Tibial artery (tissue), 4 donors: ENCODE data around the gene GNMT.
"Not testable (repeated sequence)": the region's sequence is repeated elsewhere in the genome, so short reads cannot be mapped to it uniquely, and the experiment has no call there.

Experiments used
- DNase-seq, 2 donors: peaks; one replicate each; pipeline ENCODE4 v3.0.0-alpha.2; 2019
- H3K27ac ChIP-seq, 2 donors: fragments of 200-600 bp; sonication (generic) in 1 of 2; 1 replicate in 1 of 2; 2 replicates in 1 of 2; pipeline ENCODE4 v1.5.1; 2018 to 2019; ENCODE audit warnings: mild to moderate bottlenecking in 1 of 2
- H3K27me3 ChIP-seq, 2 donors: fragments of 200-600 bp; sonication (generic) in 1 of 2; one replicate each; pipeline versions ENCODE4 v1.5.1 to v1.6.0; 2016 to 2019
- H3K36me3 ChIP-seq, 3 donors: fragments of 200-600 bp; sonication (generic) in 2 of 3; one replicate each; pipeline ENCODE4 v1.5.1; 2016 to 2019; ENCODE audit warnings: mild to moderate bottlenecking in 2 of 3
- H3K4me1 ChIP-seq, 4 donors: fragments of 200-600 bp; sonication (generic) in 2 of 4; 1 replicate in 3 of 4; 2 replicates in 1 of 4; pipeline ENCODE4 v1.5.1; 2016 to 2019
- H3K4me3 ChIP-seq, 2 donors: fragments of 200-600 bp; sonication (generic) in 1 of 2; 1 replicate in 1 of 2; 2 replicates in 1 of 2; pipeline ENCODE4 v1.5.1; 2018 to 2019; ENCODE audit warnings: mild to moderate bottlenecking in 2 of 2
- H3K9me3 ChIP-seq, 3 donors: fragments of 200-600 bp; sonication (generic) in 1 of 3; one replicate each; pipeline ENCODE4 v1.5.1; 2016 to 2019
- intact Hi-C: fragments of 100-400 bp; cut with DNase I; formaldehyde crosslinking; loops from one replicate; pipeline ENCODE4 v1.15.0; 2023; ENCODE audit warnings: low total_unique reads
- TF ChIP-seq, protein P1 (sequence below), 2 experiments: fragments of 200-600 bp in 1 of 2; fragments of 450-650 bp in 1 of 2; IDR thresholded peaks; one replicate each; pipeline ENCODE4 v1.5.1; 2017 to 2019; ENCODE audit warnings: antibody characterized with exemption in 2 of 2, mild to moderate bottlenecking in 1 of 2, moderate library complexity in 1 of 2

The GNMT gene

DNA sequence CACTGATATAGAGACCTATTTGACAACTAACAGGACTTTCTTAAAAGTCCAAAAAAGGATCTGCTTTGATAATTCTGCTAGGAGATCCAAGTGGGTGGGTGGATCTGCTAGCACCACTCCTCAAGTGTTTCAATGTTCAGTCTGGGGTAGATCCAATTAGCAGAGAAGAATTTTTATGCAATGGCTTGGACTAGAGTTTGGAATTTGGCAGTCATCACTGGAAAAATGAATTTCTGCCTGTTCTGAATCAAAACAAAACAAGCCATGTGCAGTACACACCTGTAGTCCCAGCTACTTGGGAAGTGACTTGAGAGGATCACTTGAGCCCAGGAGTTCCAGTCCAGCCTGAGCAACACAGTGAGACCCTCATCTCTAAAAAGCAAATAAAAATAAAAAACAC lies 12.6 kb upstream of the GNMT start:
- intact Hi-C loops = no loop called here
- peaks cover 4 to 20% (median 11%) of the 10 kb centered on the region in 3 donors for H3K36me3 ChIP-seq

DNA sequence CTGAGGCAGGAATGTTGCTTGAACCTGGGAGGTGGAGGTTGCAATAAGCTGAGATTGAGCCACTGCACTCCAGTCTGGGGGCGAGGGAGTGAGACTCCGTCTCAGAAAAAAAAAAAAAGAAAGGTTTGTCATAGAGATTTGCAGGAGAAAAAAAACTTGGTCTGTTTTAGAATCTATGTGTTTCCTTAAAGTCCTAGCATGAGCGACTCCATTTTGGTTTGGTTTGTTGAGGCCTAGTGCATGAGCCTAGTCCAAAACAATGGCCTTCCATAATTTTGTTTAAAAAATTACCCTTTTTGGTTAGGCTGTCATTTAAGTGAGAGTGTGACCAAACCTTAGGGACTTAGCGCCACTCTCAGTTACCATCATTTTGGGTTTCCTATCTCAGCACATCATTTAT lies 8.2 kb upstream of the GNMT start:
- H3K27ac ChIP-seq = no peak overlapping the region
- intact Hi-C loops = no loop called here
- H3K36me3 ChIP-seq = no peaks in the 10 kb centered on the region
- no peak overlapping the region for H3K4me3 ChIP-seq
- TF ChIP-seq, protein P1, sequence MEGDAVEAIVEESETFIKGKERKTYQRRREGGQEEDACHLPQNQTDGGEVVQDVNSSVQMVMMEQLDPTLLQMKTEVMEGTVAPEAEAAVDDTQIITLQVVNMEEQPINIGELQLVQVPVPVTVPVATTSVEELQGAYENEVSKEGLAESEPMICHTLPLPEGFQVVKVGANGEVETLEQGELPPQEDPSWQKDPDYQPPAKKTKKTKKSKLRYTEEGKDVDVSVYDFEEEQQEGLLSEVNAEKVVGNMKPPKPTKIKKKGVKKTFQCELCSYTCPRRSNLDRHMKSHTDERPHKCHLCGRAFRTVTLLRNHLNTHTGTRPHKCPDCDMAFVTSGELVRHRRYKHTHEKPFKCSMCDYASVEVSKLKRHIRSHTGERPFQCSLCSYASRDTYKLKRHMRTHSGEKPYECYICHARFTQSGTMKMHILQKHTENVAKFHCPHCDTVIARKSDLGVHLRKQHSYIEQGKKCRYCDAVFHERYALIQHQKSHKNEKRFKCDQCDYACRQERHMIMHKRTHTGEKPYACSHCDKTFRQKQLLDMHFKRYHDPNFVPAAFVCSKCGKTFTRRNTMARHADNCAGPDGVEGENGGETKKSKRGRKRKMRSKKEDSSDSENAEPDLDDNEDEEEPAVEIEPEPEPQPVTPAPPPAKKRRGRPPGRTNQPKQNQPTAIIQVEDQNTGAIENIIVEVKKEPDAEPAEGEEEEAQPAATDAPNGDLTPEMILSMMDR (IDR thresholded peaks at IDR 0.05) = no peak
- H3K9me3 ChIP-seq = no peaks in the 10 kb centered on the region
- no peak for DNase-seq
- no peaks in the 10 kb centered on the region for H3K27me3 ChIP-seq
- H3K4me1 ChIP-seq = peaks cover 0 to 11% (median 0%) of the 10 kb centered on the region in 4 donors

More for the DNA sequence above, 12.6 kb upstream of the GNMT start:
- Histone ChIP-seq H3K9me3 (no peaks in the 10 kb centered on the region), H3K27ac (no peak overlapping the region), H3K27me3 (no peaks in the 10 kb centered on the region), H3K4me1 (peaks cover 0 to 11% (median 0%) of the 10 kb centered on the region in 4 donors), H3K4me3 (no peak overlapping the region)
- DNase-seq = no peak
- TF ChIP-seq, protein P1 (IDR thresholded peaks at IDR 0.05) = no peak

DNA sequence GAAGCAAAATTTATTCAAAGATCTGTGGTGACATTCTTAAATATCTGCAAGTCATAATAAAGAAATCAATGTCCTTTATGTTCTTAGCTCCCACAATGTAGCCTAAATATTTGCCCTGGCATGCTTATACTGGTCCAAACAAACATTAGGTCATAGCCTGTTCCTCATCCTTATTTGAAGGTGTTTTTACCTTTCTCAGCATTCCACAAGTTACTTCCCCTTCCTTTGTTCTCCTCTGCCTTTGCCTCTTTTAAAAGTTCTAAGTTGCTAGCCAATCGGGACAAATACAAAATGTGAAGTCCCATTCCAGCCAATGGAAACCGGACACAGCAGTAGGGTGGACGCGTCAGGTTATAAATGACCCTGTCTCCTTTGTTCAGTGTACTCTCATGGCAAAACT lies 6.1 kb upstream of the GNMT start:
- H3K27me3 ChIP-seq, DNase-seq, H3K36me3 ChIP-seq, intact Hi-C loops, H3K4me1 ChIP-seq, H3K27ac ChIP-seq, H3K4me3 ChIP-seq, H3K9me3 ChIP-seq: not testable (repeated sequence)

DNA sequence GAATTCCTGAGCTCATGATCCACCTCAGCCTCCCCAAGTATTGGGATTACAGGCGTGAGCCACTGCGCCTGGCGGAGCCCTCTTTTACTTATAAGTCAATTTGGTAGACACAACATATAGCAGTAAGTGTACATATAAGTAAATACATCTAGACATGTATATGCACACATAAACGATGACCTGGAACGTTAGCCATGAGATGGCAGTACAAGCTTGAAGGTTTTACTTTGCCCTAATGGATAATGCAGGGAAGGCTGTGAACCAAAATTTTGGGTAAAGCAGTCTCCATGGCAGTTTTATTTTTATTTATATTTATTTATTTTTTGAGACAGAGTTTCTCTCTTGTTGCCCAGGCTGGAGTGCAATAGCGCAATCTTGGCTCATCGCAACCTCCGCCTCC lies 2.4 kb upstream of the GNMT start:
- no peaks in the 10 kb centered on the region for H3K27me3 ChIP-seq
- TF ChIP-seq, protein P1 (IDR thresholded peaks at IDR 0.05) = no peak
- H3K36me3 ChIP-seq = peaks cover 0 to 12% (median 0%) of the 10 kb centered on the region in 3 donors
- H3K4me3 ChIP-seq = no peak overlapping the region
- no peaks in the 10 kb centered on the region for H3K9me3 ChIP-seq
- intact Hi-C loops = no loop called here
- H3K4me1 ChIP-seq = peaks cover 6 to 20% (median 11%) of the 10 kb centered on the region in 4 donors
- DNase-seq = no peak
- H3K27ac ChIP-seq = no peak overlapping the region

DNA sequence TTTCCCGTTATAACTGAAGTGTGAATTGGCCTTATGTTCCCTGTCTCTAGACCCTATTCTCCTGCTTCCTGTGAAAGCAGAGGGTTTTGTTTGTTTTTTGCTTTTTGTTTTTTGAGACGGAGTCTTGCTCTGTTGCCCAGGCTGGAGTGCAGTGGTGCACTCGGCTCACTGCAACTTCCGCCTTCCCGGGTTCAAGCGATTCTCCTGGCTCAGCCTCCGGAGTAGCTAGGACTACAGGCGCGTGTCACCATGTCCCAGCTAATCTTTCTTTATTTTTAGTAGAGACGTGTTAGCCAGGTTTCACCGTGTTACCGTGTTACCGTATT lies 674 bp upstream of the GNMT start:
- Histone ChIP-seq H3K27me3 (no peaks in the 10 kb centered on the region), H3K4me3 (peak overlapping the region; percentile 53 to 64), H3K36me3 (peaks cover 9 to 30% (median 18%) of the 10 kb centered on the region in 3 donors), H3K27ac (peak overlapping the region in 1 of 2 donors; percentile 3), H3K4me1 (peaks cover 6 to 20% (median 11%) of the 10 kb centered on the region in 4 donors), H3K9me3 (no peaks in the 10 kb centered on the region)
- intact Hi-C loops = no loop called here
- TF ChIP-seq, protein P1 (IDR thresholded peaks at IDR 0.05) = no peak
- no peak for DNase-seq

DNA sequence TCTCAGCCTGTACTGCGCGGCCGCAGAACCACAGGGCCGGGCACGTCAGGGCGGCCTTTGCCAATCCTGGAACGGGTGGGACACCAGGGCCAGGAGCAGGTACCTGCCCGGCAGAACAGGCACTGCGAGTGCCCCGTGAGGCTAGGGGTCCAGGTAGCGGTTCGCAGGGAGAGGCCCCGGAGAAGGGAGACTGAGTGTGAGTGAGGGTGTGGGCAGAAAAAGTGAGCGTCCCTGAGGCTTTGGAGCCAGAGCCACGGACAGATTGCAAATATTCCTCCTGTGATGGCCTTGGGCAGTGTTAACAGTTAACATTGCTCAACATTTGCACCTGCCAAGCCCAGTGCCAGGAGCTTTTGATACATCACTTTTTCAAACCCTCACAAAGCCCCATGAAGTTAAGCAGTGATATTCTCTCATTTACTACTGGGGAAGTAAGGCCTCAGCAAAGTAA lies 491 bp downstream of the GNMT start:
- intact Hi-C loops = no loop called here
- Histone ChIP-seq H3K27me3 (no peaks in the 10 kb centered on the region), H3K4me1 (peaks cover 6 to 20% (median 11%) of the 10 kb centered on the region in 4 donors), H3K27ac (peak overlapping the region in 1 of 2 donors; percentile 3), H3K36me3 (peaks cover 14 to 42% (median 29%) of the 10 kb centered on the region in 3 donors), H3K9me3 (no peaks in the 10 kb centered on the region), H3K4me3 (peak overlapping the region; percentile 53 to 64)
- TF ChIP-seq, protein P1 (IDR thresholded peaks at IDR 0.05) = no peak
- no peak for DNase-seq
